Measurements from ENCODE around the gene LAMA1.

LAMA1 gene

DNA sequence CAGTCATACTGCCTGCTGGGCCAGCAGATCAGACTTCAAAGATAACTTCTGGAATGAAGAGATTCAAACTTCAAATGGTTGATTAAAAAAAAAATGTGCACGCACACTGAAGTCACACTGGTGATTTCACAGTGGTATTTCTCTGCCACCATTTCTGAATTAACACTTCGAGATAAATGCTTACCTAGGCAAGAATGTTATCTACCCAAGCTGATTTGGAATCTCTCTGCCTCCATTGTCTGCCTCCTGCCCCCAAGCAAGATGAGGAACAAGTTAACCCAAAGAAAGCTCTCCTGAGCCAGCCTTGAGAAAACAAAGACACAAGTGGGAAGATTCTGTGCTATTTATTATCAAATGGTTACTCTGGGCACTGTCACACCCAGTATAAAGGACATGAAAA lies 6.5 kb downstream of the LAMA1 start:
- FAIRE-seq = no peak

DNA sequence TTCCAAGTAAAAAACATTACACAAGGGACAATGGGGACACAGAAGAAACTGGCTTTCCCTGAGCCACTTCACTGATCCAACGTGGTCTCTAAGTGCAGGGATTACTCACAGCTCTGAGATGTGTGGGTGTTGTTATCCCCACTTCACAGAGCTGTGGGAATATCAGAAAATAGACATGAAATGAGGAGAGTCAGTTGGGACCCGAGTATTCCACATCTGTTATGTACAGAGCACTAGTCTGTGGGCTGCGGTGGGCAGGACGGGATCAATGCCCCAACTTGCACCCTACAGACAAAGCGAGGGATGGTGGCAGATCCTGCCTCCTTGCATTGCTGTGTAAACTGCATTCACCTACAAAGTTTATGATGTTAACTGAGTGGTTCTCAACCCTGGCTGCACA lies 11.7 kb downstream of the LAMA1 start:
- no peak for FAIRE-seq

DNA sequence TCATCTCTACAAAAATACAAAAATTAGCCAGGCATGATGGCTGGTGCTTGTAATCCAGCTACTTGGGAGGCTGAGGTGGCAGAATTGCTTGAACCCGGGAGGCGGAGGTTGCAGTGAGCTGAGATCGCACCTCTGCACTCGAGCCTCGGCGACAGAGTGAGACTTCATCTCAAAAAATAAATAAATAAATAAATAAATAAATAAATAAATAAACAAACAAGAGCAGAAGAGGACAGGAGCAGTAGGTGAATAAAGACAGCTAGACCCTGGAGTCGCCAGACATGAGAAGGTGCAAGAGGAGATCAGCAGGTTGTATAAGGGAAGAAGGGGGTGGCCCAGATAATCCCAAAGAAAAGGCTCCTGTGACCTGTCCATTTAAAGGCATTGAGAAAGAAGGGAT lies 12.3 kb downstream of the LAMA1 start:
- FAIRE-seq = no peak

DNA sequence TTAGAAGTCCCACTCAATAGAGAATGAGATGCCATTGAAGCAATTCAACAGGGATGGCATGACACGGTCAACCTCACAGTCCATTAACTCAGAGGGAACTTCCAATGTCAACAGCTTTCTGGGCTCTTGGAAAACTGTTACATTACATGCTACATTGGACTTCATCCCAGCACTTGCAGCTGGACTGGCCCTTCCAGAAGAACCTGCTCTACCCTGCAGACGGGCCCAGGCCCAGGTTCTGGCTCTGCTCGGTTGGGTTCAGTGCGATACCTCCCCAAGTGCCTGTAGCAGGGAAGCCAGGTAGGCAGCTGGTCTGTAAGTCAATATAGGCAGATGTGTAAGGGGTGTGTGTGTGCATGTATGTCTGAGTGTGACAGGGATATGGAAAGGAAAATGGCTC lies 12.9 kb downstream of the LAMA1 start:
- FAIRE-seq = no peak

DNA sequence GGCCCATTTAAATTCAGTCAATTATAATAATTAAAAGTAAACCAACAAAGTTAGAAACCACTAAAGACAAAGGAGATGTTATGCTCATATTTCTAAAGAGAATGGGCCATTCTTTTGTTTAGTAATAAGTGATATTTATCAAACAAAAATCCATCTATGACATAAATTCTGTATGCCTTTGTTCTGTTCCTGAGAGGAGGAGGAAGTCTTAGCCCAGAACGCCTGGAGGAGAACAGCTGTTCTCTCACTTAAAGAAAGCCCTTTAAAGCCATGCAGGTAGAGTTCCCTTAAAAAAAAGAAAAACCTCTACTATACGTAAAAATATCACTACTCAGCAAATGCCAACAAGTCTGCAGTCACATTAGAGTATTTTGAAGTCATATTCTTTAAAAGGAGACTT lies 15.5 kb downstream of the LAMA1 start:
- FAIRE-seq = no peak

DNA sequence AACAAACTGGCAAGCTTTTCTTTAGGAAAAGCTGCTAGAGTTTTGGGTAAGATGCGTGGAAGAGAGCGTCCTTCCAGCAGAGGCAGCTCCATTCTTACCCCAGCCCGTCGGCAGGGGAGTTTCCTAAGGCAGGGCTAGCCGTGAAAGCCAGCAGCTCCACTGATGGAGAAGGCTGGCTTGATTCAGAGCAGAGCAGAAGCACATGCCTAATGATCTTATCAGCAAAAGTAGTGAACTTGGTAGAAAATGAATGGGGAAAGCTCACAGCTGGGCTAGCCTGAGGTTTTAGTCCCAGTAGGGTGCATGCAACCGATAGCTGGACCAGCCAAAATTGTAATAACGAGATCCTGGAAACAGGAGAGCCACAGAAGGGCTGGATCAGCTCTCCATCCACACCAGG lies 20.8 kb downstream of the LAMA1 start:
- FAIRE-seq = no peak

DNA sequence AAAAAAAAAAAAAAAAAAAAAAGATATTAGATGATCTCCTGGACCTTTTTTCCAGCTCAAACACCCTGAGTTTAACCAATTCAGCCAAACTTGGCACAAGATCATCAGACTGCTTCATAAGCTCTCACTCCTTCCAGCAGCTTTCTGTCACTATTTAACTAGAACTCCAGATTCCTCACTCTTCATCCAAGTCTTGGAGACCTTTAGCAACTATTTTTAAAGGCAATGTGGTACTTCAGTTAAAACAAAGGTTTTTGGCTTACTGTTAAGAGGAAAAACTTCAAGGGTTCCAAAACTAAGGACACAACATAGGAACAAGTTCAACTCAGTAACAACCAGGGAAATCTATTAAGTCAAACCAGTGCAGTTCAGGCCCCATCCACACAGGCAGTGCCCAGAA lies 23.2 kb downstream of the LAMA1 start:
- FAIRE-seq = no peak

DNA sequence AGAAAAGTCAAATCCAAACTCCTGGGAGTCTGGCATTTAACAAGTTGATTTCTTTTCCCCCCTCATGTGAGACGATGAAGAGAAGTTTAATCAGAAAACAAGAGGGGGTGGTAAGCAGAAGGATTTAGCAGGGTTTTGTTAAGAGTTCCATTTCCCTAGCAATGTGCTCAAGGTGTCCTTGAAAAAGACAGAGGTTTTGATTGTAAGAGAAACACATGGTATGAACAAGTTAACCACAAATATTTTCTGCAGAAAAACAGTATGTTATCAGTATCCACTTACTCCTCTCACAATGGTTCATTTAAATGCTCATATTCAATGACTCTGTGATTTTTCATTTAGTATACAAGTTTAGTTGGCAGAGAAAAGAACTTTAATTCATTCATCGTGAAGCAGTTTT lies 26.8 kb downstream of the LAMA1 start:
- FAIRE-seq = no peak

DNA sequence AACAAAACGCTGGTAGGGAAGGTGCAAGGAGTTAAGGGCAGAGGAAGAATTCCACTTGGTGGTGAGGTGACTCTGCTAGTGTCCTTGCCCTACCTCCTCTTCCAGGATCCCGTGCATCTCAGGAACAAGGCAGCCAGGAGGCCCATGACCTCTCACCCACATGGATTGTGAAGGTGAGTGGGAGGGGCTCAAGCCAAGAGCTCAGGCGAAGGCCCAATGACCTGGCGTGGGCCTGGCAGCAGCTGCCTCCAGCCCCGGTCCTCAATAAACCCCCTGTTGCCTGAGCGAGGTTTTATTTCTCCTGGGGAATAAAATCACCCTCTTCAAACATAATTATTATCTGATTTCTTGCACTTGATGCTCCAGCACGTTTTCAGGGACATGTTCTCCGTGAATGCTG lies 28.2 kb downstream of the LAMA1 start:
- FAIRE-seq = no peak

DNA sequence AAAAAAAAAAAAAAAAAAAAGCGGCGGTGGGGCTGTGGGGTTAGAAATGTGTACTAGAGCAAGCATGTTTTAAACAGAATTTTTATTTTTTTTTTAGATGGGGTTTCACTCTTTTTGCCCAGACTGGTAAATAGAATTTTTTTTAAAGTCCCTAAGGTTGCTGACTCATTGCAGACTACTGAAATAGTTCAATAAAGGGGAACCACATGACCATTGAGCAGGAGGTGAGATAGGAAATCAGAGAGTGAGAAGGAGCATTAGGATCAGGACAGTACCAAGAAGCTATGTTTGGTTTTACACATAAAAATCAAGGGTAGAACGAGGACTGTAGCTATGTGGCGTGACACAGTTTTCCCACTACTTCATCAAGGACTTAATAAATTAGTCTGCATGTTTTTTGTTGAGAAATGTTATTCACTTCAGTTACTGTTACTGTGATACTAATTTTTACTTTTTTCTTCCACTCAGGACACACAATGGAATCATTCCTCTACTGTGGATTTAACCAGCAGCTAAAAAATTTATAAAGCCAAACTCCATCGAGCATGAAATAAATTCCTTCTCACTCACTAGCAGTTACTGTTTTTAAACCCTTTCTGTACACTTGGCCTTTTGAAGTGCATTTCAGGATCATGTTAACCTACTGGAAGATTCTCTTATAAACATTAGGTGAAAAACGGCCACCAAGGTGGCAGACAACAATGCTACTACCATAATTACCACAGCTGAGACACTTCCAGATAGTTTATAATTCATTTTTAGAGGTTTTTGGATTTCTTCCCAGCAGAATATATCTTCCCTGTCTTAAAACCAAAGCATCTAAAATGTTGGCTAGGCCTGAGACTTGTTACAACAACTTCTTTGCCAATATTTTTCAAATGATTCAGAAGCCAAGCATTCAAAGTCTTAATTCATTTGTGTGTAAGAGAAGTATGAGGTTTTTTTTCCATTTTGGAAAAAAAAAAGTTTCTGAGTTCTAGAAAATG lies 33.2 kb downstream of the LAMA1 start:
- FAIRE-seq = no peak

DNA sequence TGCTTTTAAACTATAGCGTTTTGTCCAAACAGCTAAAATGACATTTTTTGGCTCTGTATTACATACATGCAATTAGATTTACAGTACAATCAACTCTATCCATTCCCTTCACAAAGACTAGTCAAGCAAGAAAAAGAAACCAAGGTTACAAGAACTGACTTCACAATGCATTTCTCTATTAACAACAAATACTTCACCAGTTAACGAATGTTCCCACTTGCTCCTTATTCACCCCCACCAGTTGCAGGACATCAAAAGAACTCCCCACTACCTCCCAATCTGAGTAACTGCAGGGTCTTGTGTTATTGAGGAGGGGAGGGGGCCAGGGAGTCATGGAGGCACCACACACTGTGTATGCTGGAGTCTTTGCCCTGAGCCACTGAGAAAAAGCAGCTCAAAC lies 34.9 kb downstream of the LAMA1 start:
- no peak for FAIRE-seq

DNA sequence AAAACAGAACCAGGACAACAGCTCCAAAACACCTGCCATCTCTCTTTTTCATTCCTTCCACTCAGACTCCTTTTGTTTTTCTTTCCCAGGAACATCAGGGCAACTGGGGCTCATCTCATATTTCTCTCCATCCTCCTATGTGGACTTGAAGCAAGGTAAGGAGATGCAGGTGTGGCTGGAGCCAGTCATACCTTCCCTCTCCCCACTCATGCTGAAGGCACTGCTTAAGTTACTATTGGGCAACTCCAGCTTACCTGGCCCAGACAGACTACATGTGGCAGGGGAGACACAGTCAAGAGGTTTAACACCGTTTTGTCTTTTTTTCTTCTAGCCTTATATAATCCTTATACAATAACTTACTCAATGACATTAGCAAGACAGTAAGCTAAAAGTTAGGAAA lies 38.4 kb downstream of the LAMA1 start:
- FAIRE-seq = no peak

DNA sequence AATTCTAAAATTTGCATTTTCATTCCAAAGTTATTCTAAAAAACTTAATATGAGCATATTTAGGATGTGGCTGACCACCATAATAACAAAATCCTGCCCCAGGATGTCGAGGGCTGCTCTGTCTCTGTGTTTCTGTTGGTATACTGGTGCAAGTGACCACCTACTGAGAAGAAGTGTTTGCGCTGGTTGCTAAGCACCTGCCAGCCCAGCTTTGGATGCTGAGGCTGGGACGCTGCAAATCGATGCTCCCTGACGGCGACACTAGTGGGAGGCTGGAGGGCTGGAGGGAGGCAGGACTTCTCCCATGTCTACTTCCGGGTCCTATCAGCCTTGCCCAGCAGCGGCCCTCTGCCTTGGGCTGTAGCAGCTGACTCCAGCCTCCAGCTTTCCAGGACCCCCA lies 45.0 kb downstream of the LAMA1 start:
- no peak for FAIRE-seq

DNA sequence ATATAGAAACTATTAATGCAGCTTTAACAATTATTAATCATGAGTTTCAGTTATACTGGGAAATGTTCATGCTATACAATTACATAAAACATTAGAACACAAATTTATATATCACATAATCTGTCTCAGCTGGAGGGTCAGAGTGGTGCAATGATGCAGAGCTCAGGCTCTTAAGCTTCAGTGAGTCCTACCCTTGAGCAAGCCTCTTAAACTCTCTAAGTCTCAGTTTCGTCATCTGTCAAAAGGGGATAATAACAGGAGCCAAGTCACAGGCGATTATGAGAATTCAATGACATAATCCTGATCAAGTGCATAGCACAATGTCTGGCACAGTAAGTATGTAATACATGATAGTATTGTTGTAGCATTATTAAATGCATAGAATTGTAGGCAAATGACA lies 46.0 kb downstream of the LAMA1 start:
- no peak for FAIRE-seq

DNA sequence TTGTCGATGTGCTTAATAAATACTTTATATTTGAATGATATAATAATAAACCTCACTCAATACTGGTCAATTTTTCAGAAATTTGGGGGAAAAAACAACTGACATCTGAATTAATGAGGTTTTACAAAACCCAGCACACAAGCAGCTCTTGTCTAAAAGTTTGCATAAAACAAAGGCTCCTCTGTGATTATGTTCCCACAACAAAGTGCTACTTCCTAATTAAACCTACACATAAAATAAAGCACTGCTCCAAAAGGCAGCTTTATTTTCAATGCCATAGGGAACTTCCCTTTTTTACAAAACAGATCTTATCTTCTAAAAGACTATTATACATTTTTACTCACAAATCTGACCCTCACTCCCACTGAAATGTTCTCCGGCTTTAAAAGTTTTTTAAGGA lies 47.1 kb downstream of the LAMA1 start:
- no peak for FAIRE-seq

DNA sequence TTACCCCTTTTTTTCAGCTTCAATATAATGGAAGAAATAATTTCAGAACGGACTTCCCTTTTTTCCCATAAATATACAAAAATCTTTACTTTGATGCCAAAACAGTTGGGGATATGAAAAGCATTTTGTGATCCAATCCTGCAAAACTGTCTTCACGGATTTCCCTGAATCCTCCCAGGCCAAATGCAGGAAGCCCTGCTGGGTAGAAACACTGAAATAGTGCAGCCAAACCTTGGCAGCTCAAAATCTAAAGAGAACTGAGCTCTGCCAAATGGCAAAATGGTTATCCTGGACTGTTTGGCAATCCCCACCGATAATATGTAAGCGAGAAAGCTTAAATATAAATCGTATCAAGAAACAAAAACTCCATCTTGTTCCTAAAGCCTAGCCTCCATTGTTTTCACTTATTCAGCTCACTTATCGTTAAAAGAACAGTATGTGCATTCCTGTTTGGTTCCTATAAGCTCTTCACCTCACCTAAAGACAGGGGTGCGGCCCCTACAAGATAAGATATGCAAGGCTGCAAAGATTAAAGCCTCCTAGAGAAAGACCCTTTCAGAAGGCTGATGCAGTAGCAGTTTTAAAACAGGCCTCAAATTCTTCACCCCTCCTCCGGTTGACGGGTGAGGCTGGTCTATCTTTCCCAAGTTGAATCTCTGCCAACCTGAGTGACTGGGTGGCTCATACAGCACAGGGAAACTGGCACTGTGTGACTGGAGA lies 48.6 kb downstream of the LAMA1 start:
- no peak for FAIRE-seq

DNA sequence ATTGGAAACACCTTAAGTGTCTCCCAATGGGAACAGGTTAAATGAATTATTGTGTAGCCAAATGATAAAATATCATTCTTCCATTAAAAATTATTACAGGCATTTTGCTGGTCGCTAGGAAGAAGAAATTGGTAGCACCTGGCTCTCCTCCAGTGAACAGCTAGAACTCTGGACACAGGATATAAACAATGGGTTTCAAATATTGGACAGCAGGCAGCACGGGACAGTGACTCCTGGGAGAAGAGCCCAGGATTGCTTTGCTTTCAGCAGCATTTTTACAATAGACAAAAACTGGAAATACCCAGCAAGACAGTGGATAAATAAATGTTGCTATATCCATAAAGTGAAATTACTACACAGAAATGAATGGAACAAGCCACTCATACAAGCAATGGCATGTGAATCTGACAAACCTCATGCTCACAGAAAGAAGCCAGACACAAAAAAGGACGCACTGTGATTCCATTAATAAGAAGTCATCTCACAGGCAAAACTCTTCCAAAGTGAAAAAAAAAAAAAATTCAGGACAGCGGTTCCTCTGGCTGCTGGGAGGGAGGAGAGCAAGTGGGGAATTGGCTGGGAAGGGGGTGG lies 50.5 kb downstream of the LAMA1 start:
- no peak for FAIRE-seq

DNA sequence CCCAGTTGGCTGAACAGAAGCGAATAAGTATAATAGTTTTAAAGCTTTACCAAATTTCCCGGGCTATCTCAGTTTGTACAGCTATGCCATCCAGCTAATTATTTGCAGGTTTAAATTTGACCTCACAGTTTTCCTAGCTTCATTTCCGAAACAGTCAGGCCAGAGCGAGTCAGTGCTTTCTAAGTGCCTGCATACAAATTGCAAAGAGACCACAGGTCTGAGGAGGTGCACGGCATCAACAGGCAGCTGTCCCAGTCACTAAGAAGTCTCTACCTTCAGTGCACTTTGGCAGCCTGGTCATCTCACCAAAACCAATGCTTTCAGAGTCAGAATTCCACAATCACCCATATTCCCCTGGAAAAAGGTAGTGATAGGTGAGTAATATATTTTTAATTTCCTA lies 51.9 kb downstream of the LAMA1 start:
- no peak for FAIRE-seq

DNA sequence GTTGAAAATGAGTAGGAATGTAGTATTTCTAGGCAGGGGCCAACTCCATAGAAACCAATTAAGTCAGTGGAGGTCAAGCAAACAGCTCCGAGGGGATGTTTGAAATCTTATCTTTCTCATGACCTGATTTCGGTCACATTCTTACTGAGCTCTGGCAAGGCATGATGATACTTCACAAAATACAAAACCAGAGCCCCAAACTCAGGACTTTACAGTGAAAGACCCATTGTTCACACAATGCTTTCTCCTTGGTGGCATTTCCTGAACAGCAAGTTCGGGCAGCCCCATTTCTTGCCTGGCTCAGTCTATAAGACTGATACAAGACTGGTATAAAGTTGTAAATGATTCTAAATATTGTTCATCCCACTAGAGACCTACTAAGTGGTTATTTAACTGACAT lies 53.3 kb downstream of the LAMA1 start:
- FAIRE-seq = no peak

DNA sequence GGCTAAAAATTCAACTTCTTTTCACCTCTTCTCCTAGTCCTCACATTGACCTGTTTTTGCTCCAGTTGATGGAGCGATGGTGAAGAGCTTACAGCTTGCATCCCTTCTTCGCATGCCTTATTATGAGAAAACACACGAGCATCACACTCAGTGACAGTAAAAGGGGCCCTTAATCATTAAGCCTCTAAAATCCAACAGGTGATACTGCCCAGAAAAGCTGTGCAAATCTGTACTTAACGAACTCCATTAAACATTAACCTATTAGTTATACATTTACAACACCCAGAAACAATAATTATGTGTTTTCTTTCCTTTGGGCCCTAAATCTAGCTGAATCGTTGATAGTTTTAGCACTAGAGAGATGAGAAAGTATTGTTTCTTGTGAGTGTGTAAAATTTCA lies 54.8 kb downstream of the LAMA1 start:
- no peak for FAIRE-seq

DNA sequence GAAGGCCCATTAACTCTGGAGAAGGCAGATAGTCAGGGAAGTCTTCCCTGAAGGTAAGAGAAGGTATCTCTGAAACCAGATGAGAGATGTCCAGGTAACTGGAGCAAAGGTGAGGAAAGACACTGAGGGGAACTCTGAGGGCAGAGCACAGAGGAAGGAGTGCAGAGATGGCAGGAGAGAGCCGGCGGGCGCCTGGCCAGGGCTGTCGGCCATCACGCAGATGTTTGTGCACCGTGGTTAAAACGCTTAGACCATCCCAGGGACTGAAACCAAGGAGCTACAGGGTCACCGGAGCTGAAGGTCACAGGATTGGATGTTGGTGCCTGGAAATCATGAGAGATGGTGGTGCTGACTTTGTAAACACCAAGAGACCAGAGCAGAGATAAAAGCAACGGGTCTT lies 55.4 kb downstream of the LAMA1 start:
- FAIRE-seq = no peak

DNA sequence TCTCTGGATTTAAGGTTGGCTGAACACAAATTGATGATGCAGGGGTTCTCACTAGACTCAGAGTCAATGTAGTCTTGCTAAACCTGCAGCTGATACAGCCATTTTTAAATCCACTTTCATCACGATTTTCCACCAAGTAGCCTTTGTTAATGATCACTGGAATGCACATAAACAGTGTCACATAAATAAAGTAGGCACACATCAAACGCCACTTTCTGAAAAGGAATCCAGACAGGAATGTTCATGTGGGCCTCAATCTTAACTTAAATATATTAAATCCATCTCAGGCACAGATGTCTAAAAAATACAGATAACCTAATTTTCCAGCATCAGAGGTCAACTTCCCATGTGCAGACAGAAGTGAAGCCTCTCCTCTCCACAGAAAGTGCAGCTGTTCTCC lies 58.3 kb downstream of the LAMA1 start:
- FAIRE-seq = no peak

DNA sequence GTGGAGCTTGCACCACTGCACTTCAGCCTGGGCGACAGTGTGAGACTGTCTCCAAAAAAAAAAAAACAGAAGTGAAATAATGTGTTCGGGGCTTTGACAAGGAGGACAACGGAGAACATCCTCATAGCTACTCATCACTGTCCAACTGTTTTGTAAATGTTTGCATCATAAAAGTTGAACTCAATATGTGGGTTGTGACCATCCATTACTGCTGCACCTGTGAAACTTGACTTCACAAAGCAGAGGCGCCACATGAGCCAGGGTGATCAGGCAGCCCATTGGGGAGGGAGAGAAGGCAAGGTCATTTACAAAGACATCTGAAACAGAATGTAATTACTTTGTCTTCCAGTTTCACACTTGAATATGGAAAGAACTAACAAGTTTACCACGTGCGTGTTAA lies 61.6 kb downstream of the LAMA1 start:
- FAIRE-seq = no peak

DNA sequence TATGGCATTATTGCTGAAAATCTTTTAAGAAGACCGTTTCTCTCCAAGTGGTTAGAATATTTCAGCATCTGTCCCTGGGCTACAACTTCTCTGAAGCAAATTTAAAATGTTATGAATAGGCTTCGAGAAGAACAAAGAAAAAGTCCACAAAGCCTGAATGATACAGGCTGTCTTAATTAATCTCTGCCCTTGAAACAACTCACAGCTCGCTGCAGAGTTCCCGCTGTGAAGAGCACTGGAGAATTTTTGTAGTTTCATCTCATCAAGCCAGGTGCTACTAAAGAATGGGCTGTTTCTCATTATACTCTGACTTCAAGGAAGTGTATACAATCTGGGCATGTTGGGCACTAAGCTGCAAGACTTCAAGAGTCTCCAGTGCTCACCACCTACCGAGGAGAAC lies 67.6 kb downstream of the LAMA1 start:
- FAIRE-seq = no peak
